H9 (cell line): ENCODE measurements around the gene PLPP7. TPM values are rescaled to one million over a fixed set of nuclear protein-coding genes. Genes with fewer than 3 reads are reported as not detected.

Experiments
- DNase-seq: peaks from one replicate; pipeline ENCODE4 v3.0.0-alpha.2; 2017
- H2AFZ ChIP-seq: one replicate; pipeline ENCODE4 v1.6.1; 2013; ENCODE audit warnings: mild to moderate bottlenecking, low read length, control low read depth, moderate library complexity
- H2AK5ac ChIP-seq: 2 replicates; pipeline ENCODE4 v1.6.1; 2013; ENCODE audit warnings: low read length, control low read depth, mixed read lengths; ENCODE audit not compliant: insufficient read length
- H2BK120ac ChIP-seq: one replicate; pipeline ENCODE4 v1.6.1; 2013; ENCODE audit warnings: low read depth, mild to moderate bottlenecking, low read length, control low read depth, inconsistent platforms; ENCODE audit not compliant: poor library complexity, severe bottlenecking
- H2BK12ac ChIP-seq: 2 replicates; pipeline ENCODE4 v1.6.1; 2013; ENCODE audit warnings: low read length, control low read depth, mixed read lengths, low read depth; ENCODE audit not compliant: insufficient read length
- H2BK15ac ChIP-seq: 2 replicates; pipeline ENCODE4 v1.6.1; 2013; ENCODE audit warnings: low read depth, low read length, control low read depth
- H2BK20ac ChIP-seq: one replicate; pipeline ENCODE4 v1.6.1; 2013; ENCODE audit warnings: low read depth, mild to moderate bottlenecking, low read length, control low read depth, inconsistent platforms; ENCODE audit not compliant: poor library complexity, severe bottlenecking
- H2BK5ac ChIP-seq: 2 replicates; pipeline ENCODE4 v1.6.1; 2013; ENCODE audit warnings: low read length, control low read depth, mixed read lengths; ENCODE audit not compliant: insufficient read length
- H3K14ac ChIP-seq: 2 replicates; pipeline ENCODE4 v1.6.1; 2013; ENCODE audit warnings: low read length, control low read depth; ENCODE audit not compliant: insufficient read depth
- H3K18ac ChIP-seq: 2 replicates; pipeline ENCODE4 v1.6.1; 2013; ENCODE audit warnings: low read depth, mild to moderate bottlenecking, mixed read lengths, low read length, control low read depth; ENCODE audit not compliant: insufficient read length
- H3K23ac ChIP-seq: 2 replicates; pipeline ENCODE4 v1.6.1; 2013; ENCODE audit warnings: low read length, control low read depth, mixed read lengths, low read depth; ENCODE audit not compliant: insufficient read length
- H3K23me2 ChIP-seq: 2 replicates; pipeline ENCODE4 v1.6.1; 2013; ENCODE audit warnings: low read depth, mild to moderate bottlenecking, mixed read lengths, low read length, control low read depth; ENCODE audit not compliant: insufficient read length, poor library complexity, severe bottlenecking
- H3K27ac ChIP-seq: 2 replicates; pipeline ENCODE4 v1.5.1; 2013; ENCODE audit warnings: low read length, control low read depth, mixed read lengths, low read depth; ENCODE audit not compliant: insufficient read length
- H3K27me3 ChIP-seq: 2 replicates; pipeline ENCODE4 v1.6.1; 2013; ENCODE audit warnings: low read length, control low read depth, inconsistent platforms; ENCODE audit not compliant: insufficient read depth
- H3K4ac ChIP-seq: 2 replicates; pipeline ENCODE4 v1.6.1; 2013; ENCODE audit warnings: low read depth, mild to moderate bottlenecking, control low read depth, inconsistent platforms, low read length, moderate library complexity
- H3K4me1 ChIP-seq: 2 replicates; pipeline ENCODE4 v1.6.1; 2013; ENCODE audit warnings: low read length, control low read depth, inconsistent platforms; ENCODE audit not compliant: insufficient read depth
- H3K4me2 ChIP-seq: 2 replicates; pipeline ENCODE4 v1.6.1; 2013; ENCODE audit warnings: low read length, control low read depth, mixed read lengths; ENCODE audit not compliant: insufficient read length, insufficient read depth
- H3K56ac ChIP-seq: 2 replicates; pipeline ENCODE4 v1.6.1; 2013; ENCODE audit warnings: low read depth, mild to moderate bottlenecking, mixed read lengths, low read length, control low read depth; ENCODE audit not compliant: insufficient read length
- H3K79me1 ChIP-seq: 2 replicates; pipeline ENCODE4 v1.6.1; 2013; ENCODE audit warnings: low read depth, mild to moderate bottlenecking, moderate library complexity, low read length, control low read depth, inconsistent platforms; ENCODE audit not compliant: insufficient read depth, poor library complexity, severe bottlenecking
- H3K79me2 ChIP-seq: 2 replicates; pipeline ENCODE4 v1.6.1; 2013; ENCODE audit warnings: low read length, control low read depth, inconsistent platforms; ENCODE audit not compliant: insufficient read depth
- H3K9ac ChIP-seq: 2 replicates; pipeline ENCODE4 v1.6.1; 2013; ENCODE audit warnings: low read length, control low read depth, mixed read lengths; ENCODE audit not compliant: insufficient read length; ENCODE audit errors: extremely low read depth
- H3K9me3 ChIP-seq: one replicate; pipeline ENCODE4 v1.6.1; 2013; ENCODE audit warnings: low read depth, low read length, inconsistent platforms; ENCODE audit not compliant: control insufficient read depth
- H3T11ph ChIP-seq: one replicate; pipeline ENCODE4 v1.6.1; 2013; ENCODE audit warnings: mild to moderate bottlenecking, low read length, control low read depth, inconsistent platforms
- H4K20me1 ChIP-seq: one replicate; pipeline ENCODE4 v1.6.1; 2013; ENCODE audit not compliant: control insufficient read depth, insufficient read length, insufficient read depth
- H4K5ac ChIP-seq: 2 replicates; pipeline ENCODE4 v1.6.1; 2013; ENCODE audit warnings: low read depth, mild to moderate bottlenecking, mixed read lengths, low read length, control low read depth; ENCODE audit not compliant: insufficient read length
- H4K8ac ChIP-seq: replicated peaks from 2 replicates; pipeline ENCODE4 v1.6.1; 2013; ENCODE audit warnings: low read length, control low read depth, mixed read lengths, low read depth; ENCODE audit not compliant: insufficient read length
- H4K91ac ChIP-seq: 2 replicates; pipeline ENCODE4 v1.6.1; 2013; ENCODE audit warnings: low read depth, mild to moderate bottlenecking, moderate library complexity, mixed read lengths, low read length, control low read depth; ENCODE audit not compliant: insufficient read length
- H3K27ac Mint-ChIP-seq, 3 experiments: 2 replicates in 2 of 3; 3 replicates in 1 of 3; pipeline ENCODE4 v1.8.0; 2020 to 2021; ENCODE audit warnings: mixed read lengths in 3 of 3, mild to moderate bottlenecking in 1 of 3, moderate library complexity in 1 of 3
- H3K27me3 Mint-ChIP-seq: 2 replicates; pipeline ENCODE4 v1.8.0; 2021; ENCODE audit warnings: low read depth, mild to moderate bottlenecking, moderate library complexity, mixed read lengths
- H3K36me3 Mint-ChIP-seq, 3 experiments: 2 replicates in 2 of 3; 3 replicates in 1 of 3; pipeline ENCODE4 v1.8.0; 2020 to 2021; ENCODE audit warnings: low read depth in 3 of 3, mixed read lengths in 3 of 3; ENCODE audit not compliant: insufficient read depth in 1 of 3
- H3K4me1 Mint-ChIP-seq, 2 experiments: 2 replicates each; pipeline ENCODE4 v1.8.0; 2020; ENCODE audit warnings: mixed read lengths in 2 of 2
- H3K4me3 Mint-ChIP-seq, 2 experiments: 2 replicates in 1 of 2; 3 replicates in 1 of 2; pipeline ENCODE4 v1.8.0; 2020 to 2021; ENCODE audit warnings: mild to moderate bottlenecking in 2 of 2, mixed read lengths in 2 of 2, moderate library complexity in 1 of 2
- H3K9me3 Mint-ChIP-seq, 2 experiments: 2 replicates in 1 of 2; 3 replicates in 1 of 2; pipeline ENCODE4 v1.8.0; 2020; ENCODE audit warnings: mild to moderate bottlenecking in 2 of 2, mixed read lengths in 2 of 2, moderate library complexity in 1 of 2
- WGBS: extraction: QIAGEN DNeasy Blood & Tissue Kit; methylation state at CpG from one replicate; pipeline ENCODE4 v1.1.7; 2013; ENCODE audit warnings: missing lambda C conversion rate, low lambda C conversion rate, mixed read lengths; ENCODE audit not compliant: insufficient read length; ENCODE audit errors: extremely low coverage; 5-methylcytosine and 5-hydroxymethylcytosine counted together
- total RNA-seq: library from RNA; stranded (reverse); gene quantifications from 2 replicates; pipeline ENCODE4 v1.2.1, GENCODE V29; 2021
- TF ChIP-seq, protein P1 (sequence below): fragments of 200-600 bp; sonication (generic); conservative IDR thresholded peaks from 3 replicates; pipeline ENCODE4 v1.8.0; 2021; ENCODE audit warnings: antibody characterized with exemption, mild to moderate bottlenecking

Gene PLPP7
- total RNA-seq, 1 experiment from 2014 or later: 1.9 TPM

DNA sequence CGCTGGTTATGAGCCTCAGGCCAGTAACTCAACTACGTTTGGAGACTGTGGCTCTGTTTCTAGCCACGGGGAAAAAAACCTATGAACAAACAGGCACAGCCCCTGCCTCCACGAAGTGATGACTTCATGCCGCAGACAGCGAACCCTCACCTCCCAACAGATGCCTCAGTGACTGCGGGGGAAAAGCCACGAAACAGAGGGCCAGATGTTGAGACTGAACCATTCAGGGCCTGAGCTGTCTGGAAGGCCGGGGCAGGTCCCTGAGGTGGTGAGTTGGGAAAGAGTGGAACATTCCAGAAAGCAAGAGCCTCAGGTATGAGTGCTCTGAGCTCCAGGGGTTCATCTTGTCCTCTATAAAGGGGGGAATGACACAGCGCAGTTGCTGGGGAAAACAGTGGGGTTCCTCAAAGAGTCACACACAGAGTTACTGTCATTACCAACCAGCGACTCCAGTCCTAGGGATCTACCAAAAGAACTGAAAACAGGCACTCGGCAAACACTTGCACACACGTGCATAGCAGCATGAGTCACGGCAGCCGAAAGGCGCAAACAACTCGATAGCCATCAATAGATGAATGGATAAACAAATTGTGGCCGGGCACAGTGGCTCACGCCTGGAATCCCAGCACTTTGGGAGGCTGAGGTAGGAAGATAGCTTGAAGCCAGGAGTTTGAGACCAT is 15.3 kb downstream of the PLPP7 start:
- no peak overlapping the region for H4K8ac ChIP-seq
- H4K20me1 ChIP-seq: no peaks in the 10 kb centered on the region
- Mint-ChIP-seq H3K27ac (peak overlapping the region in 2 of 3 experiments; percentile 35 to 86; a peak in 4 of 7 replicates), H3K36me3 (peaks cover 0 to 4% (median 0%) of the 10 kb centered on the region in 3 experiments; a peak in 2 of 7 replicates), H3K9me3 (no peaks in the 10 kb centered on the region; a peak in 1 of 5 replicates), H3K4me3 (no peak overlapping the region), H3K27me3 (no peaks in the 10 kb centered on the region), H3K4me1 (peaks cover 10 to 22% of the 10 kb centered on the region in 2 experiments; a peak in 3 of 4 replicates)
- H3K27ac ChIP-seq: no peak overlapping the region
- no peaks in the 10 kb centered on the region for H3K9me3 ChIP-seq
- no peaks in the 10 kb centered on the region for H3K79me1 ChIP-seq
- H3K14ac ChIP-seq: no peak overlapping the region
- H3T11ph ChIP-seq: no peak overlapping the region
- no peaks in the 10 kb centered on the region for H3K79me2 ChIP-seq
- H3K23ac ChIP-seq: no peak overlapping the region
- H2AK5ac ChIP-seq: no peak overlapping the region
- H3K23me2 ChIP-seq: no peaks in the 10 kb centered on the region
- no peak overlapping the region for H2BK120ac ChIP-seq
- H3K27me3 ChIP-seq: no peaks in the 10 kb centered on the region
- H3K4ac ChIP-seq: no peak overlapping the region
- H3K18ac ChIP-seq: no peak overlapping the region
- H2BK20ac ChIP-seq: no peak overlapping the region
- H3K4me1 ChIP-seq: no peaks in the 10 kb centered on the region
- no peak overlapping the region for H3K9ac ChIP-seq
- H3K56ac ChIP-seq: no peak overlapping the region
- no peak overlapping the region for H2AFZ ChIP-seq
- no peak overlapping the region for H2BK15ac ChIP-seq
- no peak overlapping the region for H3K4me2 ChIP-seq
- no peak overlapping the region for H2BK12ac ChIP-seq
- no peak overlapping the region for H2BK5ac ChIP-seq
- H4K5ac ChIP-seq: no peak overlapping the region
- H4K91ac ChIP-seq: no peak overlapping the region
- TF ChIP-seq, protein P1, sequence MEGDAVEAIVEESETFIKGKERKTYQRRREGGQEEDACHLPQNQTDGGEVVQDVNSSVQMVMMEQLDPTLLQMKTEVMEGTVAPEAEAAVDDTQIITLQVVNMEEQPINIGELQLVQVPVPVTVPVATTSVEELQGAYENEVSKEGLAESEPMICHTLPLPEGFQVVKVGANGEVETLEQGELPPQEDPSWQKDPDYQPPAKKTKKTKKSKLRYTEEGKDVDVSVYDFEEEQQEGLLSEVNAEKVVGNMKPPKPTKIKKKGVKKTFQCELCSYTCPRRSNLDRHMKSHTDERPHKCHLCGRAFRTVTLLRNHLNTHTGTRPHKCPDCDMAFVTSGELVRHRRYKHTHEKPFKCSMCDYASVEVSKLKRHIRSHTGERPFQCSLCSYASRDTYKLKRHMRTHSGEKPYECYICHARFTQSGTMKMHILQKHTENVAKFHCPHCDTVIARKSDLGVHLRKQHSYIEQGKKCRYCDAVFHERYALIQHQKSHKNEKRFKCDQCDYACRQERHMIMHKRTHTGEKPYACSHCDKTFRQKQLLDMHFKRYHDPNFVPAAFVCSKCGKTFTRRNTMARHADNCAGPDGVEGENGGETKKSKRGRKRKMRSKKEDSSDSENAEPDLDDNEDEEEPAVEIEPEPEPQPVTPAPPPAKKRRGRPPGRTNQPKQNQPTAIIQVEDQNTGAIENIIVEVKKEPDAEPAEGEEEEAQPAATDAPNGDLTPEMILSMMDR: no peak
- DNase-seq: no peak
- WGBS: no CpG with 5 or more reads among the region's 19 CpGs
